Gastrocnemius medialis (tissue), 4 donors: Measurements from ENCODE around the gene PPP6R3. TPM values are rescaled to one million over a fixed set of nuclear protein-coding genes. Genes with fewer than 3 reads are reported as not detected.

Source experiments
- ATAC-seq, 2 donors: fragments of 150-250 bp; one replicate each; pipeline ENCODE4 v1.9.1; 2016
- DNase-seq, 2 donors: peaks; one replicate each; pipeline ENCODE4 v3.0.0-alpha.2; 2019
- H3K27ac ChIP-seq, 4 donors: fragments of 200-600 bp; sonication (generic); 1 replicate in 1 of 4; 2 replicates in 3 of 4; pipeline ENCODE4 v1.5.1; 2016 to 2018; ENCODE audit warnings: mild to moderate bottlenecking in 2 of 4, moderate library complexity in 1 of 4
- H3K27me3 ChIP-seq, 3 donors: fragments of 200-600 bp; sonication (generic) in 2 of 3; 1 replicate in 1 of 3; 2 replicates in 2 of 3; pipeline versions ENCODE4 v1.5.1 to v1.6.0; 2016 to 2019; ENCODE audit warnings: mild to moderate bottlenecking in 1 of 3, moderate library complexity in 1 of 3
- H3K36me3 ChIP-seq, 2 donors: fragments of 200-600 bp; sonication (generic) in 1 of 2; one replicate each; pipeline ENCODE4 v1.5.1; 2017 to 2018
- H3K4me1 ChIP-seq, 2 donors: fragments of 200-600 bp; sonication (generic) in 1 of 2; one replicate each; pipeline ENCODE4 v1.5.1; 2016 to 2017; ENCODE audit warnings: mild to moderate bottlenecking in 2 of 2
- H3K4me3 ChIP-seq, 4 donors: fragments of 200-600 bp; sonication (generic) in 3 of 4; 1 replicate in 1 of 4; 2 replicates in 3 of 4; pipeline ENCODE4 v1.5.1; 2016 to 2019; ENCODE audit warnings: mild to moderate bottlenecking in 2 of 4
- H3K9me3 ChIP-seq, 3 donors: fragments of 200-600 bp; sonication (generic) in 2 of 3; 1 replicate in 1 of 3; 2 replicates in 2 of 3; pipeline ENCODE4 v1.5.1; 2016 to 2019
- CTCF ChIP-seq, 5 experiments: fragments of 450-650 bp in 3 of 5; fragments of 200-600 bp in 2 of 5; sonication (generic) in 2 of 5; IDR thresholded peaks in 4 of 5; conservative IDR thresholded peaks in 1 of 5; 1 replicate in 4 of 5; 2 replicates in 1 of 5; pipeline ENCODE4 v1.5.1; 2016 to 2019; ENCODE audit warnings: antibody characterized with exemption in 5 of 5, mild to moderate bottlenecking in 3 of 5, moderate library complexity in 3 of 5
- POLR2A ChIP-seq, 2 donors: fragments of 450-650 bp; IDR thresholded peaks; one replicate each; pipeline ENCODE4 v1.6.1; 2017; ENCODE audit warnings: antibody characterized with exemption in 2 of 2, mild to moderate bottlenecking in 2 of 2, moderate library complexity in 2 of 2
- in situ Hi-C, 4 donors: fragments of 200-750 bp; cut with MboI; loops; one replicate each; pipeline versions ENCODE4 v1.15.0 to v1.8.0; 2017; ENCODE audit warnings: low sequenced_read_pairs in 4 of 4
- intact Hi-C: fragments of 100-400 bp; cut with DNase I; formaldehyde crosslinking; loops from one replicate; pipeline ENCODE4 v1.15.1; 2023; ENCODE audit warnings: low total_unique reads
- total RNA-seq, 4 donors: library from RNA; depleted of rRNA; stranded (reverse); fragments of >200 nt; gene quantifications; one replicate each; pipeline versions ENCODE4 v1.1.0 to v1.2.3, GENCODE V29; 2016

The PPP6R3 gene
- total RNA-seq, 4 donors from 2014 or later, result 77.3 to 196 (median 133) TPM

GRCh38 chr11:68497761-68498160 is 37.2 kb downstream of the PPP6R3 start:
- intact Hi-C loops, result loop anchor here (5.0 kb wide), 1 partner anchor 85 kb away; no protein-coding TSS in a partner anchor
- in situ Hi-C loops, result no loop called here
- ATAC-seq (peak; percentile 88 to 89), DNase-seq (no peak)
- Histone ChIP-seq H3K27ac (peak overlapping the region; percentile 77 to 91 (median 86)), H3K27me3 (no peaks in the 10 kb centered on the region), H3K9me3 (no peaks in the 10 kb centered on the region), H3K4me1 (peaks cover 81 to 82% of the 10 kb centered on the region in 2 donors), H3K36me3 (no peaks in the 10 kb centered on the region), H3K4me3 (peak overlapping the region; percentile 19 to 44 (median 29))
- TF ChIP-seq POLR2A (IDR thresholded peaks at IDR 0.05) (peak in 1 of 2 donors; percentile 26), CTCF (IDR thresholded peaks at IDR 0.05 in 4 of 5, conservative IDR thresholded peaks at IDR 0.05 in 1 of 5) (no peak)

DNA sequence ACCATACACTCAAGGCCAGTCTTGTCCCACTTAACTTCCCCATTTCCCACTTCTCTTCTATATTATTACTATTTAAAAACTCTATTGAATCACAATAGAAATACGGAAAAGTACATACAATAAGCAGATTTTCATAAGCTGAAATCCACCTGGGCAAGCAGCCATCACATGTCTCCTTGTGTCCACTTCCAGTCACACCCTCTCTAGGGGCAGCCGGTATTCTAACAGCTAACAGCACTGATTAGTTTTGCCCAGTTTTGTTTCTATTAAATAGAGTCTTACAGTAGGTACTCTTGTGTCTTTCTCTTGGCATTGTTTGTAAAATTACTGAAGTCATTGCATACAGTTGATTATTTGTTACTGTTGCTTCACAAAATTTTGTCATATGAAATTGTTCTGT is 37.8 kb downstream of the PPP6R3 start:
- peaks cover 82 to 85% of the 10 kb centered on the region in 2 donors for H3K4me1 ChIP-seq
- ATAC-seq, result peak; percentile 60 to 61
- no peaks in the 10 kb centered on the region for H3K36me3 ChIP-seq
- no peaks in the 10 kb centered on the region for H3K27me3 ChIP-seq
- peak; percentile 43 to 50 for DNase-seq
- TF ChIP-seq POLR2A (IDR thresholded peaks at IDR 0.05) (no peak), CTCF (IDR thresholded peaks at IDR 0.05 in 4 of 5, conservative IDR thresholded peaks at IDR 0.05 in 1 of 5) (peak in 1 of 5 experiments; percentile 7)
- in situ Hi-C loops (no loop called here), intact Hi-C loops (loop anchor here (5.0 kb wide), 1 partner anchor 84 kb away; no protein-coding TSS in a partner anchor)
- peak overlapping the region; percentile 77 to 91 (median 86) for H3K27ac ChIP-seq
- H3K4me3 ChIP-seq, result peak overlapping the region; percentile 19 to 44 (median 29)
- H3K9me3 ChIP-seq, result no peaks in the 10 kb centered on the region

GRCh38 chr11:68498903-68499883 is 38.6 kb downstream of the PPP6R3 start:
- ATAC-seq (peak in 1 of 2 donors; percentile 28), DNase-seq (no peak)
- H3K36me3 ChIP-seq, result no peaks in the 10 kb centered on the region
- intact Hi-C loops (loop anchor here (5.0 kb wide), 1 partner anchor 83 kb away; no protein-coding TSS in a partner anchor), in situ Hi-C loops (no loop called here)
- H3K4me1 ChIP-seq, result peaks cover 89 to 93% of the 10 kb centered on the region in 2 donors
- TF ChIP-seq CTCF (IDR thresholded peaks at IDR 0.05 in 4 of 5, conservative IDR thresholded peaks at IDR 0.05 in 1 of 5) (no peak), POLR2A (IDR thresholded peaks at IDR 0.05) (no peak)
- H3K27ac ChIP-seq, result peak overlapping the region; percentile 77 to 91 (median 86)
- no peaks in the 10 kb centered on the region for H3K9me3 ChIP-seq
- peak overlapping the region; percentile 4 to 44 (median 24) for H3K4me3 ChIP-seq
- no peaks in the 10 kb centered on the region for H3K27me3 ChIP-seq

DNA sequence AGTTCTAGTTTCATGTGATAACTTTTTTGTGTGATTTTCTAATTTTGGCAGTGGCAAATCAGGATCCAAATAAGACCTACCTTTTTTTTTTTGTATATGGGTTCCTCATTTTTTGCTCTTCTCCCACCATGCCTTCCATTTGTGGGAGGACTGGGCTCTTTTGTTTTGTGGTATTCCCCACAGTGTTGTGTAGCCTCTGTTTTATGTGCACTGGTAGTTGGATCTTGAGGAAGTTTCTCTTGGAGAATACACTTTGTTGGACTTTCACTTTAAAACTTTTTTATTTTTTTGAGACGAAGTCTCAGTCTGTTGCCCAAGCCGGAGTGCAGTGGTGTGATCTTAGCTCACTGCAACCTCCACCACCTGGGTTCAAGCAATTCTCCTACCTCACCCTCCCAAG is 39.7 kb downstream of the PPP6R3 start:
- ATAC-seq (no peak), DNase-seq (no peak)
- Histone ChIP-seq H3K36me3 (no peaks in the 10 kb centered on the region), H3K27me3 (no peaks in the 10 kb centered on the region), H3K4me1 (peaks cover 89 to 93% of the 10 kb centered on the region in 2 donors), H3K27ac (peak overlapping the region; percentile 77 to 91 (median 86)), H3K9me3 (no peaks in the 10 kb centered on the region), H3K4me3 (no peak overlapping the region)
- intact Hi-C loops, result no loop called here
- no peak for TF ChIP-seq CTCF (IDR thresholded peaks at IDR 0.05 in 4 of 5, conservative IDR thresholded peaks at IDR 0.05 in 1 of 5)
- no peak for TF ChIP-seq POLR2A (IDR thresholded peaks at IDR 0.05)
- in situ Hi-C loops, result no loop called here
